Erythroblast (primary cell): ENCODE measurements around the gene COQ5.

Experiments
- GATA1 ChIP-seq: IDR thresholded peaks from 2 replicates; pipeline ENCODE4 v1.6.1; 2011; ENCODE audit warnings: low read depth, mild to moderate bottlenecking, control low read depth, low read length, moderate library complexity
- POLR2A ChIP-seq: IDR thresholded peaks from 2 replicates; pipeline ENCODE4 v1.6.1; 2011; ENCODE audit warnings: mild to moderate bottlenecking, low read length

- no peak for TF ChIP-seq POLR2A
- no peak for TF ChIP-seq GATA1
Observed at GRCh38 chr12:120529641-120530417, 871 bp upstream of the COQ5 start.
